Measurements from ENCODE around the gene RNF213.

RNF213 gene

GRCh38 chr17:80363518-80364090 is 103.0 kb downstream of the RNF213 start:
- in situ Hi-C loops (cut with MboI; ENCODE audit: low sequenced_read_pairs) = no loop called here

DNA sequence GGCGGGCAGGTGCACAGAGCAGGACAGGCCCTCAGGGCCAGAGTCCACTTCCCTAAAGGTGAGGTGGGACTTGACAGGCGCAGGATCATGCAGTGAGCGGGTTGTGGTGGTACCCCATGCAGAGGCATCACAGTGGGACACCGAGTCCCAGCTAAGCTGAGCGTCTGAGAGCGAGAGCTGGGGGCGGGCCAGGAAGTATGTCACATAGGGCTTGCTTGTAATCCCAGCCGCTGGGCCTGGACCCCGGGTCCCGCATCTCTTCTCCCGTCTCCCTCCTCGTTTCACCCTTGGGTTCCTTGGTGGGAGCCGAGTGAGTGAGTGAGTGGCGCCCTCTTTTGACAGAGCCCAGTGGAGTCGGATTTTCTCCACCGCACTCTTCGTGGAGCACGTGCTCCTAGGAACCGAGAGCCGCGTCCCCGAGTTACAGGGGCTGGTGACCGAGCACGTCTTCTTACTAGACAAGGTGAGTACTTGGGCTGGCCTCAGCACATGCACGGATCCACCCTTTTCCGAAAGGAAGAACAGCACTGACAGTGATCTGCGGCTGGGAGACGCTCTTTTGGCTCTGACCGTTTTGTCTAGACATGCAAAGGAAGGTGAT is 103.5 kb downstream of the RNF213 start:
- in situ Hi-C loops (cut with MboI; ENCODE audit: low sequenced_read_pairs) = no loop called here

DNA sequence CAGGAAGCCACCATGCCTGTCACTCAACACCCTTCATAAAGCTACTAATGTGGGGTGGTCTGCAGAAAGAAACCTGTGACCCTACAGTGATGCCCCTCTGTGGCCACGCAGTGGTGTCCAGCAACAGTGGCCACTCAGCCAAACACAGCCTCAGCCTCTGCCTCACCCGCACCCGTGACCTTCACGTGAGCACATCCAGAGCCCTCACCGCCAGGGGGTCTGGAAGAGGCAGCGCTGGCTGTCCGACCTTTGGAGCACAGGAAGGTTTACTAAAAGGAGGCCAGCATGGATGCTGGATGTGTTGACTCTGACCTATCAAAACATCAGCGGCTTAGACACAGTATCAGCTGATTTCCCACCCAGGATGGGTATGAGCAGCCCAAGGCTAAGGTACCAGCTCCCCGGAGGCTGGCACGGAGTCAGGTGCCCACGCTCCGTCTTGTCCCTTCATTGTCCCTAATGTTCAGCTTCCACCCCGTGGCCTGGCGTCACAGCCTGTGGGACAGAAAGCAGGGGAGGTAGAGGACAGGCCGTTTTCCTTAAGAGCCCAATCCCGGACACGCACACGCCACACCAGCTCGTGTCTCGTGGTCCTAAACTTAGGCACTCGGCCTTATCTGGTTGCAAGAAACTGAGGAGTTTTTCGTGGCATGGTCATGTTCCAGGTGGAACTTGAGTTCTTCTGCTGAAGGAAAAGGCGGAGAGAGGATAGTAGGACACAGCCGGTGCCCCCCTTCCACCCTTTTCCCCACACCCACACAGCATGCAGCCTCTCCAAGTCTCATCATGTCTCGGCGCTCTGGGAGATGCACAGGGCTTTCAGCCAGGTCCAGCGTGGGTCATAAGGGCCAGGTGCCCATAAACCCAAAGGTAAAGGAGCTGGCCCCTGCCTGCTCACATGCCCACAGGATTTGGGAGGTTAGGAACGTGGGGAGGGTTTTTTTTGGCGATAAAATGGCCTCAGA is 104.6 kb downstream of the RNF213 start:
- in situ Hi-C loops (cut with MboI; ENCODE audit: low sequenced_read_pairs) = no loop called here

DNA sequence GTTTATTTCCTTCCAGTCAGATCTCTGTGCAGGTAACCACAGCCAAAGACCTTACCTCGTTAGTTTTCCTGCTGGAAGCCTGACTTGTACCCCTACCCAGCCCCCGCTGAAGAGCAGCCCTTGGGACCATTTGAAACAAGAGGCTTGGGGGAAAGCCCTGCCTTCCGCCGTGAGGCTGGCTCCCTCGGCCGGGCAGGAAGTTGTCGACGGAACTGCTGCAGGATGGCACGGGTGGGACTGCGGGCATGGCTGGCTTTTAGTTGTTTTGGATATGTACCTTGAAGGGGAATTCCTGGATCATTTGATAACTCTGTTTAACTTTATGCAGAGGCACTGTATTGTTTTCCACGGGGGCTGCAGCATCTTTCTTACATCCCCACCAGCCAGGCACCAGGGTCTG is 105.3 kb downstream of the RNF213 start:
- in situ Hi-C loops (cut with MboI; ENCODE audit: low sequenced_read_pairs) = no loop called here

- in situ Hi-C loops (cut with MboI; ENCODE audit: low sequenced_read_pairs) = no loop called here
Observed at GRCh38 chr17:80367503-80367902, 106.9 kb downstream of the RNF213 start.

- in situ Hi-C loops (cut with MboI; ENCODE audit: low sequenced_read_pairs) = no loop called here
Observed at GRCh38 chr17:80371196-80371595, 110.5 kb downstream of the RNF213 start.

- in situ Hi-C loops (cut with MboI; ENCODE audit: low sequenced_read_pairs) = no loop called here
Observed at GRCh38 chr17:80372456-80372855, 111.8 kb downstream of the RNF213 start.

DNA sequence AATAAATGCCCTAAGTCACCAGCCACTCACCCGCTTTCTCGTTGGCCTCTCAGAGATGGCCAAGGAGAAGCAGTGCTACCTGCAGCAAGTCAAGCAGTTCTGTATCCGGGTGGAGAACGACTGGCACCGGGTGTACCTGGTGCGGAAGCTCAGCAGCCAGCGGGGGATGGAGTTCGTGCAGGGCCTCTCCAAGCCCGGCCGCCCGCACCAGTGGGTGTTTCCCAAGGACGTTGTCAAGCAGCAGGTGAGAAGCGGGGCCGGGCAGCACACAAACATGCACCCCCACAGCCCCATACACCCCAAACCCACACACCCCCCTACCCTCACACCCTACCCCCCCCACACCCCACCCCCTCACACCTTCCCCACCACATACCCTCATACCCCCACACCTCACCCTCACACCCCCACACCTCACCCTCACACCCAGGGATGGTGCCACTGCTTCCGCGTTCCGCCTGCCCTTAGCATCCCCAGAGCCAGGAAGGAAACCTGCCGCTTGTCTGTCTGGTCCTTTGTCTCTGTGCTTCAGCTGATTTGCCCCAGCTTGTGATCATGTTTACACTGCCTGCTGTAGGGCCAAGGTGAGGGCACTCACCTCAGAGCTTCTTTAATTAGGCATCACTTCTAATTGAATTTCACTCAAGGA is 112.4 kb downstream of the RNF213 start:
- in situ Hi-C loops (cut with MboI; ENCODE audit: low sequenced_read_pairs) = no loop called here

DNA sequence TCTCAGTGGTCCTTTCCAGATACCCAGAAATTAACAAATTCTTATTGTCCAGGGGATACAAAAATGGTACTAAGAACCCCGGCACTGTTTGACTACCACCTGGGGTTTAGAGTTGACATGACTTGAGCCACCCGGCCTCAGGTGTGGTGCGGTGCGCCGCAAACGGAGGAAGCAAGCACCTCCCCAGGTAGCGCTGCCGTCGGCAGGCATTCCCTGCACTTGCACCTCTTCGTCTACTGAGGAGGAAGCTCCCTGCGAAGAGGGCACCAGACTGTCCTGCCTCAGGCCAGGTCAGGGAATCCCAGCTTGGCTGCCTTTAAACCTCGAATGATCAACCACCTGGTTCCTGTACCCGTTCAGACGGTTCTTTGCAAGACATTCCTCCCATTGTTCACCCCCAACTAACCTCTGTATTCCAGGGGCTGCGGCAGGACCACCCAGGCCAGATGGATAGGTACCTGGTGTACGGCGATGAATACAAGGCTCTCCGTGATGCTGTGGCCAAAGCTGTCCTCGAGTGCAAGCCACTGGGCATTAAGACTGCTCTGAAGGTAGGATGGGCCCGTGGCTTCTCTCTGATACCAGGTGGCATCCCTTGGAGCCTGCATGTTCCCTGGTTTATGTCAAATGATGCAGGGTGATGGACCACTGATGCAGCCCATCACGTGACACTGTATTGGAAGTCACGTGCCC is 113.5 kb downstream of the RNF213 start:
- in situ Hi-C loops (cut with MboI; ENCODE audit: low sequenced_read_pairs) = no loop called here

GRCh38 chr17:80374732-80375585 is 114.3 kb downstream of the RNF213 start:
- in situ Hi-C loops (cut with MboI; ENCODE audit: low sequenced_read_pairs) = no loop called here

DNA sequence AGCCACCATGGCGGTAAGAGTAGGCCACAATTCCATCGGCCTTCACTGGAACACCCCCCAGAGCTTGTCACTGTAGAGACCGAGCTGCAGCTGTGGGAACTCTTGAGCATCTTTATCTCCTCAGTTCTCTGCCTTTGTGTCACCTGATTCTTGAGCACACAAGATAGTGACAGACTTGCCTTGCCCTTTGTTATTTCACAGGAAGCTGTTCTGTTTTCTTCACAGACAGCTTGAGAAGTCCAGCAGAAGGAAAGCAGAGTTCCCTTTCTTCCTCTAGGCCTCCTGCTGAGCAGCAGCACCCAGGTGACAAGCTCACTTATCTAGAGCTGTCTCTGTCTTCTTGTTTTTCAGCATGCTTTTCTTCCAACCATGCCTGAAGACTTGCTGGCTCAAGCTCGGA is 115.9 kb downstream of the RNF213 start:
- in situ Hi-C loops (cut with MboI; ENCODE audit: low sequenced_read_pairs) = no loop called here

- in situ Hi-C loops (cut with MboI; ENCODE audit: low sequenced_read_pairs) = no loop called here
Observed at GRCh38 chr17:80377798-80378197, 117.1 kb downstream of the RNF213 start.

DNA sequence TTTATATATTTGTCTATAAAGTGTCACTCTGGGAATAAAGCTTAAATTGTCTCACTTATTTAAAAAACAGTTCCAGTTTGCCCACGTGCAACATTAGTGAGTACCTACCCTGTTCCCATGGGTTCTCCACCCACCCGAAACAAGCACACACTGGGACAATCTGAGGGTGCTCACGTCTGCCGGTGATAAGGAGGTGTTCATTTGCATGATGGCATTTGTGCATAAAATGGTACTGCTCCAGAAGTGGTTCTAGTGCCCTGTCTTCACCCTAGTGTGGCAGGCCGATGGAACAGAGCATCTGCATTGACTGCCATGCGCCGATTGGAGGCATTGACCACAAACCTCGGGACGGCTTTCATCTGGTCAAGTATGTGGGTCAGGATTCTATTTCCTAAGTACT is 118.7 kb downstream of the RNF213 start:
- in situ Hi-C loops (cut with MboI; ENCODE audit: low sequenced_read_pairs) = no loop called here

- in situ Hi-C loops (cut with MboI; ENCODE audit: low sequenced_read_pairs) = no loop called here
Observed at GRCh38 chr17:80380068-80380467, 119.4 kb downstream of the RNF213 start.

GRCh38 chr17:80380555-80381002 is 119.9 kb downstream of the RNF213 start:
- in situ Hi-C loops (cut with MboI; ENCODE audit: low sequenced_read_pairs) = no loop called here

DNA sequence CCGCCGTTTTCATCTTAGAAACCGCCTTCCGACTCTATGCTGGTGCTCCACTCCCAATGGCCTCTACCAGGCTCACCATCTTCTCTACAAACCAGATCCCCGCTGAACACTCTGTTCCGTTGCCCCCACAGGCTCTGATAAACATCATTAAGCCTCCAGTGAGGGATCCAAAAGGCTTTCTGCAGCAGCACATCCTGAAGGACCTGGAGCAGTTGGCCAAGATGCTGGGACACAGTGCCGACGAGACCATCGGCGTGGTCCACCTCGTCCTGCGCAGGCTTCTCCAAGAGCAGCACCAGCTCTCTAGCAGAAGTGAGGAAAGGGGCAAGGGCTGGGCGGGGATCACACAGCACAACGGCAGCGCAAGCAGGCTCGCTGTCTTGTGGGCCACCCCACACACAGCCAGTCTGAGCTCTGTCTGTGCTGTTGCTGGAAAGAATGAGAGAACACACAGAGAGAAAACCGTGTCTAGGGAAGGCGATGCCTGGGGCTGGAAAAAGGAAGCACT is 120.8 kb downstream of the RNF213 start:
- in situ Hi-C loops (cut with MboI; ENCODE audit: low sequenced_read_pairs) = no loop called here

DNA sequence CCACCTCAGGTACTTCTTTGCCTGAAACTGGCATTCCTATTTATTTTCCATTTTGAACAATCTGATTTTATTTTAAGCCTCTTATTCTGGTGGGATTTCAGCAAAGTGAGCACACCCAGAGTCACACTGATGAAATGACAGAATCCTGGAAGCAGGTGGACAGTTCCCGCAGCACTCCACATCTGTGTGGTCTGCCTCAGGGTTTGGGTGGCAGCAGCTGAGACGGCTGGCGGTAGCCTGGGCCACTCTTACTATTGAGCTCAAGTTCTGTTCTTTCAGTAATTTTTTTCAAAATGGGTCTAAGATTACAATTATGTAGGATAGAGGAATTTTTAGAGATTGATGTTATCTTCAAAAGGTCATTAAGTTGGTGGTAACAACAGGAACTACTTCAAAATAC is 121.8 kb downstream of the RNF213 start:
- in situ Hi-C loops (cut with MboI; ENCODE audit: low sequenced_read_pairs) = no loop called here

- in situ Hi-C loops (cut with MboI; ENCODE audit: low sequenced_read_pairs) = no loop called here
Observed at GRCh38 chr17:80382956-80383355, 122.3 kb downstream of the RNF213 start.

DNA sequence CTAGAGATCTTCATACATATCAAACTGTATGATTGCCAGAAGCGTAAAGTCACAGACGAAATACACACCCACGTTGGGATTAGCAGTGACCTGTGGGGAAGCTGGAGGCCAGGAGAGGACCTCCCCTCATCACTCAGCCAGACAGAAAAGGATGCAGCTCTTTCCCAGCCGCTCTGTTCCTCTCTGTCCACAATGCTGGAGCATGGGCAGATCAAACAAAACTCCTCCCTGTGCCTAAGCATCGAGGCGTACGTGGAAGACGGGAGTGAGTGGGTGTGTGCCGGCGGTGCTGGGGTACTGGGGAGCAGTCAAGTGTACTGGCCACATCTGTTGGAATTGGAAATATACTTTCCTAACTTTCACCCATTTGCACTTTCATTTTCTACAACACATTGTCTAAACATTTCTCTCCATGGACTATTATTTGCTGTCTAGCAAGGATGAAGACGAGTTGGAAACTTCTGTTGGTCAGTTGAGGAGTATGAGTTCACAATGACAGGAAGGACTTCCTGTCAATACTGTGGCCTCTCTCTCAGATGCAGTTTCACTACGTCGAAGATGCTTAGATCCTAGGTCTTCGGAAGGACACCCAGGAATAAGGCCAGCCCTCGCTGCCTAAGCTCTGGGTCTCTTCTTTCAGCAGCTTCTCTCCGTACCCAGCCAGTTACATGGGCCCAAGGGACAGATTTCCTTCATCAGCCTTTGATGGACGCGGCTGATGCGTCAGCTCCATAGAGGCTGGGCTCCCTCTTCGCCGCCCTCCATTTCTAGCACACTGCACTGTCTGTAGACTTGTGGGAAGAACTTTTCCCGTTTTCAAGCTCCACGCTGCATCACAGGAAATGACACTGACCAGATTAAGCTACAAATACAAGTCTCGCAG is 123.7 kb downstream of the RNF213 start:
- in situ Hi-C loops (cut with MboI; ENCODE audit: low sequenced_read_pairs) = no loop called here

Measured in hTERT RPE-1 (cell line).